ENCODE measurements around the gene TNIK.

The TNIK gene

DNA sequence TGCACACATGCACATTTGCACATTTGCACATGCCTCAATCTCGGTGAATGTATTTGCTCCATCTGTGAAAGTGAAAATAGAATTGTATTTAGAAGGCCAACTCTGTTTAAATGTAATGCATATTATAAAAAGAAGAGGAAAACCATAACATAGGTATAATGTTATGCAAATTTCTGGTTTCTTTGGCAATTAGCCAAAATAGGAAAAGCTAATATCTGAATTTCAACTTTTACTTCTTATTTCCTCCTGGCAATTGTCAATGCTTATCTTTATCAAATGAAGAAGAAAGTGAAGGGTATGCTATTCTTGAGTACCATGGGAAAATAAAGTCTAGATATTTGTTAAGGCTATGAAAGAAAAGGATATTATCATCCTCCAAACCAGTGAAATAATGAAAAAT, 357.0 kb downstream of the TNIK start:
- TF ChIP-seq, protein P1, sequence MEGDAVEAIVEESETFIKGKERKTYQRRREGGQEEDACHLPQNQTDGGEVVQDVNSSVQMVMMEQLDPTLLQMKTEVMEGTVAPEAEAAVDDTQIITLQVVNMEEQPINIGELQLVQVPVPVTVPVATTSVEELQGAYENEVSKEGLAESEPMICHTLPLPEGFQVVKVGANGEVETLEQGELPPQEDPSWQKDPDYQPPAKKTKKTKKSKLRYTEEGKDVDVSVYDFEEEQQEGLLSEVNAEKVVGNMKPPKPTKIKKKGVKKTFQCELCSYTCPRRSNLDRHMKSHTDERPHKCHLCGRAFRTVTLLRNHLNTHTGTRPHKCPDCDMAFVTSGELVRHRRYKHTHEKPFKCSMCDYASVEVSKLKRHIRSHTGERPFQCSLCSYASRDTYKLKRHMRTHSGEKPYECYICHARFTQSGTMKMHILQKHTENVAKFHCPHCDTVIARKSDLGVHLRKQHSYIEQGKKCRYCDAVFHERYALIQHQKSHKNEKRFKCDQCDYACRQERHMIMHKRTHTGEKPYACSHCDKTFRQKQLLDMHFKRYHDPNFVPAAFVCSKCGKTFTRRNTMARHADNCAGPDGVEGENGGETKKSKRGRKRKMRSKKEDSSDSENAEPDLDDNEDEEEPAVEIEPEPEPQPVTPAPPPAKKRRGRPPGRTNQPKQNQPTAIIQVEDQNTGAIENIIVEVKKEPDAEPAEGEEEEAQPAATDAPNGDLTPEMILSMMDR (IDR thresholded peaks at IDR 0.05; ENCODE audit: insufficient read depth, low read length, missing control alignments) = no peak
- ChIA-PET POLR2A (no interaction called here), CTCF (interaction anchor here (0.9 to 1.3 kb wide), 2 partner anchors 11 to 142 kb away, joined by 3 to 5 read pairs; no protein-coding TSS in a partner anchor)
- no peak for DNase-seq (ENCODE audit: low read depth, low spot score)
- no peak overlapping the region for H3K4me3 ChIP-seq (ENCODE audit: low read depth, low read length)

DNA sequence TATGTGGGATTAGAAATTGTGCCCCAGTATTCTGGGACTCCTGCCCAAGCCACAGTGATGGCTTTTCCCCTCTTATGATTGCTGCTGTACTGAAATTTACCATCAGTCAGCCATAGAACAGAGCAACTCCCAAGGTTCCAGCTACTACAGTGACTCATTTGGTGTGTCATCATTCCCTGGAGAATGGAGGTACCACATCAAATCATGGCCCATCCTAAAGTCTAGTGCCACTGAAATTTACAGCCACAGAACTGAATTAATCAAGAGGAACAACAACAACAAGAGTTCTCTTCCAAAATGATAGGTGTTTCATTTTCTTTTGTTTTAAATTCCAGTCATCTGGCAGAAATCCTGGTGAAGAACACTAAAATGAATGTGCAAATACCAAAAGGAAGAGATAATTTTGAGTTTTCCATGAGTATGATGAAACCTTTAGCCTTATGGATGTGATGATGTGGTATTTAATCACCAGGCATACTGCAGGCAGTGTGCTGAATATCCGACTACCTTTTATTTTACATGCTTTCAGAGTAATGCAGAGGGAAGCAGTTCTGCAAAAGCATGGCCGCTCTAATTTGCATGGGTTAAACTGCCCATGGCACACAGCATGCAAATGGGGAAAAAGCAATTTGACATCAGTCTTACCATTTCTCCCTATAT, 358.1 kb downstream of the TNIK start:
- ChIA-PET CTCF (interaction anchor here (0.7 to 0.9 kb wide), 2 partner anchors 12 to 52 kb away, joined by 3 read pairs; no protein-coding TSS in a partner anchor), POLR2A (no interaction called here)
- TF ChIP-seq, protein P1 (IDR thresholded peaks at IDR 0.05; ENCODE audit: insufficient read depth, low read length, missing control alignments) = no peak
- DNase-seq (ENCODE audit: low read depth, low spot score) = no peak
- no peak overlapping the region for H3K4me3 ChIP-seq (ENCODE audit: low read depth, low read length)

DNA sequence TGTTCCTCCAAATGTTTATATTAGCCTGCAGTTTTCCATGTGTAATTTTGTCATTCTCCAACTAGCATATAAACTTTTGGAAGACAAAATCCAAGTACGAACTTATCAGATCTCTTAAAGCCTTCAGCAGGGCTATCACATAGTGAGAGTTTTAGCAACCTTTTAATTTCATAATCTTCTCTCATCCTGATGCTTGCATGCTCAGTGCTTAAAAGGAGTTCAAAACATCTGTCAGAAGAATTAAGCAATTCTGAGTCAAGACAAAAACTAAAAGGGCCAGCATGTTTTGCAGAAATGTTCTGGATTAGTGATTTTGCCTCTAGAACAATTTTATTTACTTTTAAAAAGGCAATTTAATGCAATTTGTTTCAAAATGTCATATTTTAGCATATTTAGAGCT, 360.3 kb downstream of the TNIK start:
- POLR2A ChIA-PET = no interaction called here
- CTCF ChIA-PET = no interaction called here
- TF ChIP-seq, protein P1 (IDR thresholded peaks at IDR 0.05; ENCODE audit: insufficient read depth, low read length, missing control alignments) = no peak
- H3K4me3 ChIP-seq (ENCODE audit: low read depth, low read length) = no peak overlapping the region
- DNase-seq (ENCODE audit: low read depth, low spot score) = no peak

DNA sequence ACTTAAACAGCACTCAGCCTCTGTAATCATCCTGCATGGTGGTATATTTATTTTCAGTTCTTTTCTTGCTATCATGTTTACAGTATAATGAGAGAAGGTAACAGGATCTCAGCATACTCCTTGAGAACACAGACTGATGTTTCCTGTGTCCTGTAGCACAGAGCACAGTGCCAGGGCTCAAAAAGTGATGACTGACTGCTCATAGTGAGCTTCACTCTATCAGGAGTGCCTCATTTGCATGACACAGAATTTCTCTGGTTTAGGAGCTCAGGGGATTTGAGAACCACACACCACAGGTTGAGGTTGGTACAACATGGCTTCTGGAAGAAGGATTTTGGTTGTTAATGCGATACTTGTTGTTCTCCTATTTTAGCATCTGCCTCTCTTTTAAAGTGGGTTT, 365.1 kb downstream of the TNIK start:
- ChIA-PET CTCF (interaction anchor here (1.0 kb wide), 1 partner anchor 9 kb away, joined by 3 read pairs; no protein-coding TSS in a partner anchor), POLR2A (no interaction called here)
- DNase-seq (ENCODE audit: low read depth, low spot score) = no peak
- H3K4me3 ChIP-seq (ENCODE audit: low read depth, low read length) = no peak overlapping the region
- TF ChIP-seq, protein P1 (IDR thresholded peaks at IDR 0.05; ENCODE audit: insufficient read depth, low read length, missing control alignments) = no peak

DNA sequence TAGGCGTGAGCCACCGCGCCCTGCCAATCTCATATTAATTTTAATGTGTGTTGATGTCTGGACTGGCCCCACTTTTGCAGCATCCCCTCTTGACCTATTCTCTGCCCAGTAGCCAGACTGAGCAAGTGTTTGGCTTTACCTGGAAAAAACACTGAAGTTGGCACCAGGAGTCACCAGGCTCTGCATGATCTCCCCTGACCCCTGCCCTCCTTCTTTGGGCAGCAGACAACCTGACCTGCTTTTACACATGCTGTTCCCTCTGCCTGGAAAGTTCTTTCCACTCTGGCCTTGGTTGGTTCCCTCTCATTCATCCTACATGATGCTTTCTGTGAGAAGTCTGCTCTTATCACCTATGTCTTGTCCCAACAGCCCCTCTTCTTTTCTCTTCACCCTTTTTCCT, 365.8 kb downstream of the TNIK start:
- no peak for DNase-seq (ENCODE audit: low read depth, low spot score)
- TF ChIP-seq, protein P1 (IDR thresholded peaks at IDR 0.05; ENCODE audit: insufficient read depth, low read length, missing control alignments) = no peak
- no peak overlapping the region for H3K4me3 ChIP-seq (ENCODE audit: low read depth, low read length)
- POLR2A ChIA-PET = no interaction called here
- CTCF ChIA-PET = no interaction called here

DNA sequence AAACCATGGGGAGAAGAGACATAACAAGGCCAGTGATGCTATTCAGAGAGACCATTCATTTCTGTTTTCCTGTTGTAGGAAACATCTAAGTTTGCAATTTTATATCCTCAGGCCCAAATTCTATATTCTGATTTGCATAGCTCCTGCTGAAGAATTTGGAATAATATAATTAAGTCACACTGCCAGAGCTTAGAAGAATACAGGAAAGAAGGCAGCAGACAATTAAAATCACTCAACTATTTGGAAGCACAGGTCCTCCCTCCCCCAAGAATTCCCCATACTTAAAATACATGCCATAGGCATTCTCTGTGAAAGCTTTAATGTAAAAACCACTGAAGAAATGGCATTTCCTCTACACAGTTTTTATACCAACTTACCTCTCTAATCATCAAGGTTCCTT, 366.7 kb downstream of the TNIK start:
- H3K4me3 ChIP-seq (ENCODE audit: low read depth, low read length) = no peak overlapping the region
- TF ChIP-seq, protein P1 (IDR thresholded peaks at IDR 0.05; ENCODE audit: insufficient read depth, low read length, missing control alignments) = no peak
- DNase-seq (ENCODE audit: low read depth, low spot score) = no peak
- POLR2A ChIA-PET = no interaction called here
- CTCF ChIA-PET = no interaction called here
